Spleen (tissue), 11 donors: Measurements from ENCODE around the gene PRTG. TPM values are rescaled to one million over a fixed set of nuclear protein-coding genes. Genes with fewer than 3 reads are reported as not detected.

Experiments
- DNase-seq: peaks from one replicate; pipeline ENCODE4 v3.0.0-alpha.2; 2020
- H3K27ac ChIP-seq, 8 donors: fragments of 200-600 bp; sonication (generic) in 7 of 8; 1 replicate in 4 of 8; 2 replicates in 4 of 8; pipeline versions ENCODE4 v1.5.0 to v1.8.0; 2016 to 2021; ENCODE audit warnings: inconsistent platforms in 4 of 8, mild to moderate bottlenecking in 4 of 8, moderate library complexity in 1 of 8
- H3K27me3 ChIP-seq, 7 donors: fragments of 200-600 bp; sonication (generic) in 6 of 7; replicated peaks in 1 of 7; 1 replicate in 4 of 7; 2 replicates in 3 of 7; pipeline versions ENCODE4 v1.5.0 to v1.8.0; 2016 to 2021; ENCODE audit warnings: inconsistent platforms in 3 of 7, mild to moderate bottlenecking in 1 of 7
- H3K36me3 ChIP-seq, 6 donors: fragments of 200-600 bp; sonication (generic) in 5 of 6; 1 replicate in 4 of 6; 2 replicates in 2 of 6; pipeline versions ENCODE4 v1.5.0 to v1.8.0; 2016 to 2021; ENCODE audit warnings: inconsistent platforms in 2 of 6
- H3K4me1 ChIP-seq, 6 donors: fragments of 200-600 bp; sonication (generic) in 5 of 6; 1 replicate in 3 of 6; 2 replicates in 3 of 6; pipeline versions ENCODE4 v1.5.0 to v1.8.0; 2016 to 2021; ENCODE audit warnings: inconsistent platforms in 3 of 6
- H3K4me3 ChIP-seq, 8 donors: fragments of 200-600 bp; sonication (generic) in 7 of 8; 1 replicate in 4 of 8; 2 replicates in 4 of 8; pipeline versions ENCODE4 v1.5.0 to v1.8.0; 2016 to 2021; ENCODE audit warnings: inconsistent platforms in 4 of 8, mild to moderate bottlenecking in 4 of 8, moderate library complexity in 2 of 8
- H3K9me3 ChIP-seq, 8 donors: fragments of 200-600 bp; sonication (generic) in 7 of 8; 1 replicate in 4 of 8; 2 replicates in 4 of 8; pipeline versions ENCODE4 v1.5.0 to v1.8.0; 2016 to 2021; ENCODE audit warnings: inconsistent platforms in 4 of 8
- CTCF ChIP-seq, 11 experiments: fragments of 200-600 bp in 7 of 11; fragments of 450-650 bp in 4 of 11; sonication (generic) in 4 of 11; IDR thresholded peaks in 8 of 11; conservative IDR thresholded peaks in 3 of 11; 1 replicate in 7 of 11; 2 replicates in 4 of 11; pipeline versions ENCODE4 v1.4.0 to v1.8.0; 2016 to 2021; ENCODE audit warnings: antibody characterized with exemption in 11 of 11, inconsistent platforms in 4 of 11, mild to moderate bottlenecking in 1 of 11
- POLR2A ChIP-seq, 3 donors: fragments of 450-650 bp; IDR thresholded peaks; one replicate each; pipeline ENCODE4 v1.5.1; 2017; ENCODE audit warnings: antibody characterized with exemption in 3 of 3, mild to moderate bottlenecking in 1 of 3
- POLR2AphosphoS5 ChIP-seq, 3 donors: sonication (generic); formaldehyde crosslinking; IDR thresholded peaks; one replicate each; pipeline ENCODE4 v1.5.1; 2017; ENCODE audit warnings: antibody characterized with exemption in 3 of 3
- WGBS, 5 donors: extraction: QIAGEN DNeasy Blood & Tissue Kit in 3 of 5; methylation state at CpG; one replicate each; pipeline versions ENCODE4 v1.1.5 to v1.1.7; 2013 to 2018; 5-methylcytosine and 5-hydroxymethylcytosine counted together
- intact Hi-C: fragments of 100-400 bp; cut with DNase I; formaldehyde crosslinking; loops from one replicate; pipeline ENCODE4 v1.15.0; 2023; ENCODE audit warnings: low total_unique reads
- polyA plus RNA-seq, 3 donors: library from polyadenylated mRNA; stranded (reverse); fragments of 200-250 nt; gene quantifications; one replicate each; pipeline ENCODE4 v1.2.1, GENCODE V29; 2013
- total RNA-seq, 7 donors: library from RNA; depleted of rRNA in 3 of 7; stranded (reverse); fragments of >200 nt in 3 of 7; fragmentation: NEBNext Ultra II Directional in 4 of 7; extraction: Animal tissue kit (Norgen Biotek cat#: 25700) in 4 of 7; gene quantifications; one replicate each; pipeline versions ENCODE4 v1.1.0 to v1.2.1, GENCODE V29; 2016 to 2021
- donor health status: healthy with polysubstance abuse.
- donor health status: DM: no; HTN: no; CAD: no; lungs with moderate emphysema.
- donor health status: DM: no; HTN: no; CAD: no.
- donor health status: Bipolar disorder and iron deficiency.
- donor health status: healthy.
- donor health status: DM: no; HTN: no; CAD: no.
- donor health status: DM: yes; HTN: yes; CAD: no.

Gene PRTG
- total and polyA plus RNA-seq, 10 donors = 0.02 to 1.4 (median 0.49) TPM

- Histone ChIP-seq H3K9me3 (peaks cover 0 to 8% (median 0%) of the 10 kb centered on the region in 8 donors), H3K27ac (no peak overlapping the region), H3K4me3 (no peak overlapping the region), H3K4me1 (no peaks in the 10 kb centered on the region), H3K36me3 (no peaks in the 10 kb centered on the region), H3K27me3 (peaks cover 0 to 8% (median 0%) of the 10 kb centered on the region in 7 donors)
- TF ChIP-seq POLR2AphosphoS5 (IDR thresholded peaks at IDR 0.05) = no peak
- no peak for TF ChIP-seq CTCF (IDR thresholded peaks at IDR 0.05 in 8 of 11, conservative IDR thresholded peaks at IDR 0.05 in 3 of 11)
- TF ChIP-seq POLR2A (IDR thresholded peaks at IDR 0.05) = no peak
- 78 to 89% (median 81%) methylated on average over 3 of the region's 3 CpGs for WGBS, 5 donors
- intact Hi-C loops = no loop called here
- no peak for DNase-seq
Observed at GRCh38 chr15:55778932-55779331, 36.0 kb upstream of the PRTG start.

GRCh38 chr15:55775316-55775715 lies 32.4 kb upstream of the PRTG start:
- H3K4me1 ChIP-seq = no peaks in the 10 kb centered on the region
- TF ChIP-seq POLR2A (IDR thresholded peaks at IDR 0.05) = no peak
- no peak for TF ChIP-seq POLR2AphosphoS5 (IDR thresholded peaks at IDR 0.05)
- no peak for TF ChIP-seq CTCF (IDR thresholded peaks at IDR 0.05 in 8 of 11, conservative IDR thresholded peaks at IDR 0.05 in 3 of 11)
- peaks cover 0 to 11% (median 0%) of the 10 kb centered on the region in 7 donors for H3K27me3 ChIP-seq
- intact Hi-C loops = no loop called here
- peaks cover 0 to 1% (median 0%) of the 10 kb centered on the region in 8 donors for H3K9me3 ChIP-seq
- DNase-seq = no peak
- no peaks in the 10 kb centered on the region for H3K36me3 ChIP-seq
- WGBS, 5 donors = 65 to 79% (median 75%) methylated on average over 4 of the region's 4 CpGs
- no peak overlapping the region for H3K4me3 ChIP-seq
- H3K27ac ChIP-seq = no peak overlapping the region

- Histone ChIP-seq H3K9me3 (no peaks in the 10 kb centered on the region), H3K27ac (no peak overlapping the region), H3K36me3 (no peaks in the 10 kb centered on the region), H3K27me3 (peaks cover 0 to 17% (median 0%) of the 10 kb centered on the region in 7 donors), H3K4me1 (no peaks in the 10 kb centered on the region), H3K4me3 (no peak overlapping the region)
- no peak for DNase-seq
- intact Hi-C loops = no loop called here
- WGBS, 5 donors = 64 to 76% (median 69%) methylated on average over 9 of the region's 9 CpGs
- no peak for TF ChIP-seq POLR2A (IDR thresholded peaks at IDR 0.05)
- TF ChIP-seq CTCF (IDR thresholded peaks at IDR 0.05 in 8 of 11, conservative IDR thresholded peaks at IDR 0.05 in 3 of 11) = peak in 9 of 11 experiments; percentile 20 to 68 (median 62)
Observed at GRCh38 chr15:55774113-55774970, 31.4 kb upstream of the PRTG start.

DNA sequence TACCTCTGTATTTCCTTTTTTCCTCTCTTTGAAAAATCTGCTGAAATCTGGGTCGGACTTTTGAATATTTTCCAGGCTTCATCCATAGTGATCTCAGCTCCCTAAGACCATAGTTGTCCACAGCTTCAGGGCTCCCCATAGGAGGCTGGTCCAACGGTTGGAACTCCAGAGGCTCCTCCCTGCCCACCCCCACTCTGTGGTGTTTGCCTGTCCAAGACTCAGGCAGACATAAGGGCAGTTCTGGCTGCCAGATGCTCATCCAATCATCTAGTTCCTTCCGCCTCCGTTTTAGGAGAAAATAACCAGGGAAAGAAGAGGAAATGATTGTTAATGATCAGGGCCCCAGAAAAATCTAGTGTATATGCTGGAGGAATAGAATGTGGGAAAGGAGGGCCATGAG lies 27.9 kb upstream of the PRTG start:
- peaks cover 0 to 17% (median 0%) of the 10 kb centered on the region in 7 donors for H3K27me3 ChIP-seq
- TF ChIP-seq POLR2AphosphoS5 (IDR thresholded peaks at IDR 0.05) (no peak), CTCF (IDR thresholded peaks at IDR 0.05 in 8 of 11, conservative IDR thresholded peaks at IDR 0.05 in 3 of 11) (no peak), POLR2A (IDR thresholded peaks at IDR 0.05) (no peak)
- DNase-seq = no peak
- WGBS, 5 donors = 58 to 69% (median 66%) methylated on average over 4 of the region's 4 CpGs
- H3K27ac ChIP-seq = no peak overlapping the region
- intact Hi-C loops = no loop called here
- H3K4me3 ChIP-seq = no peak overlapping the region
- H3K4me1 ChIP-seq = no peaks in the 10 kb centered on the region
- H3K9me3 ChIP-seq = no peaks in the 10 kb centered on the region
- H3K36me3 ChIP-seq = no peaks in the 10 kb centered on the region
